A172 (cell line): ENCODE data around the gene PLCXD3. TPM values are rescaled to one million over a fixed set of nuclear protein-coding genes. Genes with fewer than 3 reads are reported as not detected.

Source experiments
- DNase-seq: peaks from one replicate; pipeline ENCODE4 v3.0.0-alpha.2; 2015; ENCODE audit warnings: low spot score
- total RNA-seq: library from RNA; depleted of rRNA; stranded (reverse); fragments of >200 nt; shearing (Covaris generic); gene quantifications from 2 replicates; pipeline ENCODE4 v1.2.3, GENCODE V29; 2014; rRNA removed

PLCXD3 gene, protein sequence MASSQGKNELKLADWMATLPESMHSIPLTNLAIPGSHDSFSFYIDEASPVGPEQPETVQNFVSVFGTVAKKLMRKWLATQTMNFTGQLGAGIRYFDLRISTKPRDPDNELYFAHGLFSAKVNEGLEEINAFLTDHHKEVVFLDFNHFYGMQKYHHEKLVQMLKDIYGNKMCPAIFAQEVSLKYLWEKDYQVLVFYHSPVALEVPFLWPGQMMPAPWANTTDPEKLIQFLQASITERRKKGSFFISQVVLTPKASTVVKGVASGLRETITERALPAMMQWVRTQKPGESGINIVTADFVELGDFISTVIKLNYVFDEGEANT
- total RNA-seq, result 2.8 TPM in 2 replicates

- peak; percentile 18 for DNase-seq
These were observed at the start of gene PLCXD3 for GRCh38 chr5:41510176-41510831. PLCXD3 (minus strand) TSS chr5:41510601; CDS start chr5:41510526, 75 bp downstream.

- DNase-seq, result no peak
These were observed 48.8 kb upstream of the PLCXD3 start for GRCh38 chr5:41559184-41559583.

DNA sequence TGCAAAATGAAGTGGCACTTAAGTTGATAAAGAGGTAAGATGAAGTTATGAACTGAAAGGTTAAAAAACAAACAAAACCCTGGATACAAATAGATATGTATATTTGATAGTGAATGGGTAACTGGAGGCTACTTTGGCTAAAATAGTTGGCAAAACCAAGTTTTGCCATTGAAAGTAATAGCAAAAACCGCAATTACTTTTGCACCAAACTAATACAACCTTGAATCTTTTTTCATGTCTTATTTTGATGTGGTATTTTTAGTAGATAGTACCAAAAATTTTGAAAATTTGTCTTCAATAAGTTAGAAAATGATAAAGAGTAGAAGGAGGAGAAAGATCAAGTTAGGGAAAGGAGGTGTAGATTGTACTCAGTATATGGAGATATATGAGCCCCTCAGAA, 47.9 kb upstream of the PLCXD3 start:
- no peak for DNase-seq

DNA sequence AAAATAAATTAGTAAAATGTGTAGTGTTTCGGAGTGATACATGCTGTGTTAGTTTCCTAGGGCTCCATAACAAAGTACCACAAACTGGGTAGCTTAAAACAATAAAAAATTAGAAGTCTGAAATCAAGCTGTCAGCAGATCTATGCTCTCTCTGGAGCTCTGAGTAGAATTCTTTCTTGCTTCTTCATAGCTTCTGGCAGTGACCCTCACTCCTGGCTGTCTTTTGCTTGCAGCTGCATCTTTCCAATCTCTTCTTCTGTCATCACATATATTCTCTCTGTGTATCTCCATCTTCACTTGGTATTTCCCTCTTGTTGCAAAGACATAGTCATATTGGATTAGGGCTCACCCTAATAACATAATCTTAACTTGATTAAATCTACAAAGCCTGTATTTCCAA, 37.6 kb upstream of the PLCXD3 start:
- DNase-seq, result no peak

GRCh38 chr5:41542183-41542582, 31.8 kb upstream of the PLCXD3 start:
- DNase-seq, result no peak

GRCh38 chr5:41539454-41539853, 29.1 kb upstream of the PLCXD3 start:
- DNase-seq, result no peak

GRCh38 chr5:41537581-41537980, 27.2 kb upstream of the PLCXD3 start:
- no peak for DNase-seq

GRCh38 chr5:41532485-41532884, 22.1 kb upstream of the PLCXD3 start:
- no peak for DNase-seq

DNA sequence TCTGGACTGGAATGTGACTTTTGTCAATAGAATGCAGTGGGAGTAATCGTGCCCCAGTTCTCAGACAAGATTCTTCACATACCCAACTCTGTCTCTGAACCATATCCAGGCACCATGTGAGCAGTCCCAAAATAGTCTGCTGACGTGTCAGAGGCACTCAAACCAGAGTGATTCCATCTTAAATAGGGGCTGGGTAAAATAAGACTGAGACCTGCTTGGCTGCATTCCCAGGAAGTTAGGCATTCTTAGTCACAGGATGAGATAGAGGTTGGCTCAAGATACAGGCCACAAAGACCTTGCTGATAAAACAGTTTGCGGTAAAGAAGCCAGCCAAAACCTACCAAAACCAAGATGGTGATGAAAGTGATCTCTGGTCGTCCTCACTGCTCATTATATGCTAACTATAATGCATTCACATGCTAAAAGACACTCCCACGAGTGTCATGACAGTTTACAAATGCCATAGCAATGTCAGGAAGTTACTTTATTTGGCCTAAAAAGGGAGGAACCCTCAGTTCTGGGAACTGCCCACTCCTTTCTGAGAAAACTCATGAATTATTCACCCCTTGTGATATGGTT, 16.9 kb upstream of the PLCXD3 start:
- DNase-seq, result peak; percentile 100

- peak; percentile 50 for DNase-seq
These were observed 16.3 kb upstream of the PLCXD3 start for GRCh38 chr5:41526699-41527098.

DNA sequence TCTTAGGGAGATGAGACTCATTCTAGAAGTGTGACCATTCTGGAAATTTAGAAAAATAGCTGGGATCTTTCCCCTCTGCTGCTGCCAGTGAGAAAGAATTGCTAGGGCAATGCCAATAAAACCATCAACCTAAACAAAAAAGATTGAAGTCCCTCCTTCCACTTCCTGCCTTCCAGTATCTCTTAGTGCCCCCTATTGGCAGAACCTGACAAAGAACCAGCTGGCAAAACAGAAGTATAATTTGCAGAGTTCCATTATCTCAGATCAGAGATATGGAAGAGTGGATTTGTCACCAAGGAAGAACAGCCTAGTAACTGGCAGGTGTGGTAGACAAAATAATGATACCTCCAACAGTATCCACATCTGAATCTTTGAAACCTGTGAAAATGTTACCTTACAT, 13.8 kb upstream of the PLCXD3 start:
- DNase-seq, result peak; percentile 22

- DNase-seq, result no peak
These were observed 11.9 kb upstream of the PLCXD3 start for GRCh38 chr5:41522193-41522786.

DNA sequence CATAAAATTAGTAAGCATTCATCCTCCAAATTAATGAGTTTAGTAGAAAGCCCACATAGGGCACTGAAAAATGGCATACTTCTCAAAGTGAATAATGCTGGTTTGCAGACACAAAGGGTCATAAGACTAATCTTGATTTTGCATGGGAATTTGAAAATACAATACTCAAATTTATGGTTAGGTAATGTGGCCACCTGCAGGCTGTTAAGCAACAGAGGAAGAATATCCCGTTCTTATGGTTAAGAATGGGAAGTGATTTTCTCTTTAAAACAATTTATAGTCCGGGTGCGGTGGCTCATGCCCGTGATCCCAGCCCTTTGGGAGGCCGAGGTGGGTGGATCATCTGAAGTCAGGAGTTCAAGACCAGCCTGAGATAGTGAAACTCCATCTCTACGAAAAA, 9.4 kb upstream of the PLCXD3 start:
- peak; percentile 34 for DNase-seq

- peak; percentile 27 for DNase-seq
These were observed 7.5 kb upstream of the PLCXD3 start for GRCh38 chr5:41517909-41518308.

DNA sequence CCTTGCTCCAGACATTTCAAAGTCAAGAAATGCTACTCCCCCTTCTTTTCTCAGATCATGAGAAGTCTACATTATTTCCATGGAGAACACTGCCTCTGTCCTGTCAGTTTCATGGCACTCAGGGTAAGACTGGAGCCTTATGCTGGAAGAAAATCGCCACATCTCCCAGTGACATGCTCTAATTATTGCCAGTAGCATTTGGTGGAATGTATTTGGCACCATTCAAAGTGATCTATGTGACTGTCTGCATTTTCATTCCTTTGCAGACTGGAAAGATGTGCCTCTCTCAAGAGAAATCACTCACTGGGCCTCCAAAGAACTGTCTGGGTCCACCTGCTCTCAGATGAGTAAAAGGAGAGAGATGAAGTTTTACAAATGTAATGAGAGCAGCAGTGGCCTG, 840 bp upstream of the PLCXD3 start:
- no peak for DNase-seq

DNA sequence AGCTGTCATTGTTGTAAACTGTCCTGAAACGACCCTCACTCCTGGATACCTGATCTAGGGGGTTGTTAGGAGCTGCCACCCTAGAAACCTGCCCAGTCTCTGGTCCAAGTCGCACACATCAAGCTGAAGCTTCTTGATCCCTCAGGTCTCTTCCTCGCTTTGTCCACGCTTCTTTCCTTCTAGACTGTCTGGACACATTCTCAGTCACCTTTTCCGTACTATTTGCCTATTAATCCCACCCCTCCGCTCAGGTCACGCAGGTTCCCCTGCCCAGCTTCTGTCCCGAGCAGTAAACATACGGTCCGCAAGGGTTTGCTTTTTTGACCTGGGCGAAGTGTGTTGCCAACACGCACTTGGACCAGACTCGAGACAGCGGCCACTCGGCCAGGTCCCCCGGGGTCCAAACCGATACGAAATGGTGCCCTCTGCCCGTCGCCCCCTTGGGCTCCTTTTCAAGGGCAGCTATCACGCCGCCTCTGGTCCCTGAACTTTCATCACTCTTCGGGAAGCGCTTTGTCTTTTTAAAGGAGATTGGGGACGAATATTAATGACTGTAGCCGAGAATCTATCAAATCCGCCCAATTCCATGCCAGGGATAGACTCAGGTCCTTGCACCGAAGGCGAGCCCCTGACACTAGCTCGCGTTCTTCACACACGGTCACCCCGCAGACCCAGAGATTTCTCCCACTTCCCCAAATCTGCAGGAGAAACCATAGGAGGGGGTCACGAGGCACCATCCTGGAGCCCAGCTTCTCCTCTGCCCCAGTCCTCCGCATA, 814 bp downstream of the PLCXD3 start:
- no peak for DNase-seq

GRCh38 chr5:41508696-41509398, 1.6 kb downstream of the PLCXD3 start:
- no peak for DNase-seq

DNA sequence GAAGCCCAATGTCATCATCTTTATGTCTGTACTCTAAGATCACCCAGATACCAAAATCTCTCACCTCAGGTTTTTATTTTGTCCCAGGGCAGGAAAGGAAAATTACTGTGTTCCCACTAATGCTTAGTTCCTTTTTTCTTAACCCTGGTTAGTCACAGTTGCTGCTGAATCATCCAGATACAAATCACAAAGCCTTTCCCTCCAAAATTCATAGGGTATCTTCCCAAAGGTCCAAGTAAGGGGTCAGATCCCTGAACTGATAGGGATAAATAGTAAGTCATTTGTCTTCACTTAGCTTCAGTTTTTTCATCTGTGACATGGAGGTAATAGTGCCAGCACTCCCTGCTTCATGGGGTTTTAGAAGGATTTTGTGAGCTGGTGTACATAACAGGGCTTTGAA, 2.2 kb downstream of the PLCXD3 start:
- DNase-seq, result peak; percentile 54

GRCh38 chr5:41507501-41507900, 2.9 kb downstream of the PLCXD3 start:
- DNase-seq, result no peak

GRCh38 chr5:41503860-41504259, 6.5 kb downstream of the PLCXD3 start:
- no peak for DNase-seq

DNA sequence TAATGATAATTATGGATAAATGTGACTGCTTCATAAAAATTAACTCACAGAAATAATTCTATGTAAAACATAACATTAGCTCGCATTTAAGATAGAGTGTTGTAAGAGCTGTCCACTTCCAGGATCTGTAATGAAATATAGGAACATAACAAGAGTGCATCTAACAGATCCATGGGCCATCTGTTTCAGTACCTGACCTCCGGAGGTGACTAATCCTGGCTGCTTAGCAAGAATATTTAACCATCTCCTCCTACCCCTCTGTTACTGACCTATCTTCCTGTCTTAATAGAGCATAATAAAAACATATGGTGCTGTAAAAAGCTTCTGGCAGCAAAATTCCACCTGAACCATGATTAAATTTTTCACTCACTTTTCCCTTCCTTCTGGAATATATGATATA, 7.1 kb downstream of the PLCXD3 start:
- DNase-seq, result no peak
